Measurements from ENCODE around the gene GEMIN7. TPM values are rescaled to one million over a fixed set of nuclear protein-coding genes. Genes with fewer than 3 reads are reported as not detected.

The GEMIN7 gene
- polyA plus RNA-seq, 1 donor from 2014 or later: 26.5 TPM

- H3F3A ChIP-seq (ENCODE audit: insufficient read depth, low read length, poor library complexity, severe bottlenecking): no peaks in the 10 kb centered on the region
- no peak overlapping the region for H3K9ac ChIP-seq (ENCODE audit: low read length)
- no peak overlapping the region for H2AFZ ChIP-seq (ENCODE audit: low read depth, low read length)
- no peaks in the 10 kb centered on the region for H3K9me3 ChIP-seq (ENCODE audit: low read length)
- no peak overlapping the region for H3K27ac ChIP-seq (ENCODE audit: low read length)
- no peak overlapping the region for H3K4me2 ChIP-seq (ENCODE audit: low read length)
- peaks cover 13% of the 10 kb centered on the region for H3K79me2 ChIP-seq (replicated peaks; ENCODE audit: insufficient read depth, low read length)
- H3K9me2 ChIP-seq (ENCODE audit: insufficient read depth, low read length): no peaks in the 10 kb centered on the region
- no peak for TF ChIP-seq EP300 (conservative IDR thresholded peaks at IDR 0.05; ENCODE audit: poor library complexity, severe bottlenecking)
- TF ChIP-seq EZH2 (IDR thresholded peaks at IDR 0.05; ENCODE audit: borderline replicate concordance, insufficient read depth, low read length, poor library complexity, severe bottlenecking): no peak
- no peak for TF ChIP-seq RAD21 (conservative IDR thresholded peaks at IDR 0.05)
- TF ChIP-seq, protein P1, sequence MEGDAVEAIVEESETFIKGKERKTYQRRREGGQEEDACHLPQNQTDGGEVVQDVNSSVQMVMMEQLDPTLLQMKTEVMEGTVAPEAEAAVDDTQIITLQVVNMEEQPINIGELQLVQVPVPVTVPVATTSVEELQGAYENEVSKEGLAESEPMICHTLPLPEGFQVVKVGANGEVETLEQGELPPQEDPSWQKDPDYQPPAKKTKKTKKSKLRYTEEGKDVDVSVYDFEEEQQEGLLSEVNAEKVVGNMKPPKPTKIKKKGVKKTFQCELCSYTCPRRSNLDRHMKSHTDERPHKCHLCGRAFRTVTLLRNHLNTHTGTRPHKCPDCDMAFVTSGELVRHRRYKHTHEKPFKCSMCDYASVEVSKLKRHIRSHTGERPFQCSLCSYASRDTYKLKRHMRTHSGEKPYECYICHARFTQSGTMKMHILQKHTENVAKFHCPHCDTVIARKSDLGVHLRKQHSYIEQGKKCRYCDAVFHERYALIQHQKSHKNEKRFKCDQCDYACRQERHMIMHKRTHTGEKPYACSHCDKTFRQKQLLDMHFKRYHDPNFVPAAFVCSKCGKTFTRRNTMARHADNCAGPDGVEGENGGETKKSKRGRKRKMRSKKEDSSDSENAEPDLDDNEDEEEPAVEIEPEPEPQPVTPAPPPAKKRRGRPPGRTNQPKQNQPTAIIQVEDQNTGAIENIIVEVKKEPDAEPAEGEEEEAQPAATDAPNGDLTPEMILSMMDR (IDR thresholded peaks at IDR 0.05; ENCODE audit: poor library complexity, severe bottlenecking): no peak
- TF ChIP-seq TAF1 (IDR thresholded peaks at IDR 0.05; ENCODE audit: low read depth): no peak
- no peak for TF ChIP-seq MXI1 (conservative IDR thresholded peaks at IDR 0.05; ENCODE audit: poor library complexity, severe bottlenecking)
- no peak for TF ChIP-seq POLR2AphosphoS5 (IDR thresholded peaks at IDR 0.05)
- no peak for TF ChIP-seq REST (IDR thresholded peaks at IDR 0.05; ENCODE audit: borderline replicate concordance)
- no peak for TF ChIP-seq SMC3 (conservative IDR thresholded peaks at IDR 0.05; ENCODE audit: poor library complexity)
- no peaks in the 10 kb centered on the region for H4K20me1 ChIP-seq (ENCODE audit: insufficient read depth)
- no peak overlapping the region for H3K4me3 ChIP-seq (ENCODE audit: low read length)
- no peaks in the 10 kb centered on the region for H3K27me3 ChIP-seq (ENCODE audit: insufficient read depth, low read depth, low read length)
- H3K36me3 ChIP-seq (ENCODE audit: insufficient read depth, low read length): no peaks in the 10 kb centered on the region
These were observed 51.2 kb downstream of the GEMIN7 start for GRCh38 chr19:45130236-45130635.

DNA sequence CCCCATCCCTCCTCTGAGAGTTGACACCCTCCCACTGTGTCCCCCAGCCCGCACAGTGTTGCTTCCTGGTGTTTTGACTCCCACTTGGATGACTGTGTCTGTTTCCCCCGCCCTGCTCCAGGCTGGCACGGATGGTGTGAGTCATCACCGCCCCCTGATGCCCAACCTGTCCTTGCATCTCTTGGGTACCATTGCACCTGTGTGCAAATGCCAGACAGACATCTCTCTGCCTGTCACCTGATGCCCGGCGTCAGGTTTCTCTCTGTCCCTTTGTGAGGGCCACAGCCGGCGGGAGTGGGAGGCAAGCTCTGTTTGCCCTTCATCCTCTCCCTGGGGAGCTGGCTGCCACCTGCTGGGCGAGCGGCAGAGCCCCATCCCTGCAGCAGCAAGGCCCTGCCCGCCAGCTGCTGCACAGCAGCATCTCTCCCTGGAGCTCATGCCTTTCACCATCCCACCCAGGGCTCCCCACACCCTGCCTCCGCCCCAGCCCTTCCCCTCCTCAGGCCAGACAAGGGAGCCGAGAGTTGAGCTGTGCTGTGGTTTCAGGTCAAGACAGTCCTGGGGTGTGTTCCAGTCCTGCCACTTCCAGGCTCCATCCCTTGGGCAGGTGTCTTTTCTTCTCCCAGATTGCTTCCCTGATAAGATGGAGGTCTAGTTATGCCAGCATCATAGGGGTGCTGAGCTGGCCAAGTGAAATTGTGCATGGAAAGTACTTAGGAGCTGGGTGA lies 52.0 kb downstream of the GEMIN7 start:
- Histone ChIP-seq H3K9me2 (ENCODE audit: insufficient read depth, low read length) (no peaks in the 10 kb centered on the region), H3K9ac (ENCODE audit: low read length) (no peak overlapping the region), H3F3A (ENCODE audit: insufficient read depth, low read length, poor library complexity, severe bottlenecking) (no peaks in the 10 kb centered on the region), H3K9me3 (ENCODE audit: low read length) (no peaks in the 10 kb centered on the region), H3K79me2 (replicated peaks; ENCODE audit: insufficient read depth, low read length) (peaks cover 7% of the 10 kb centered on the region), H3K27me3 (ENCODE audit: insufficient read depth, low read depth, low read length) (no peaks in the 10 kb centered on the region), H4K20me1 (ENCODE audit: insufficient read depth) (no peaks in the 10 kb centered on the region), H3K4me2 (ENCODE audit: low read length) (no peak overlapping the region), H2AFZ (ENCODE audit: low read depth, low read length) (no peak overlapping the region), H3K4me3 (ENCODE audit: low read length) (no peak overlapping the region), H3K27ac (ENCODE audit: low read length) (no peak overlapping the region), H3K36me3 (ENCODE audit: insufficient read depth, low read length) (no peaks in the 10 kb centered on the region)
- TF ChIP-seq, protein P1 (IDR thresholded peaks at IDR 0.05; ENCODE audit: poor library complexity, severe bottlenecking): no peak
- TF ChIP-seq REST (IDR thresholded peaks at IDR 0.05; ENCODE audit: borderline replicate concordance): no peak
